ENCODE measurements around the gene PLEKHF1. TPM values are rescaled to one million over a fixed set of nuclear protein-coding genes. Genes with fewer than 3 reads are reported as not detected.

PLEKHF1 gene, protein sequence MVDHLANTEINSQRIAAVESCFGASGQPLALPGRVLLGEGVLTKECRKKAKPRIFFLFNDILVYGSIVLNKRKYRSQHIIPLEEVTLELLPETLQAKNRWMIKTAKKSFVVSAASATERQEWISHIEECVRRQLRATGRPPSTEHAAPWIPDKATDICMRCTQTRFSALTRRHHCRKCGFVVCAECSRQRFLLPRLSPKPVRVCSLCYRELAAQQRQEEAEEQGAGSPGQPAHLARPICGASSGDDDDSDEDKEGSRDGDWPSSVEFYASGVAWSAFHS
- total RNA-seq (10 to 100 TPM in 3 of 9 donors, 1 to 10 TPM in 6; 1.7 to 23.1 (median 6.8) TPM), polyA plus RNA-seq (1 to 10 TPM in 2 of 3 donors, under 1 TPM in 1; 0.62 to 9.5 (median 7.9) TPM)
- long read RNA-seq, donor 1, partial matches to known transcripts: 0 of 1 reads
- long read RNA-seq, donor 1, other reads (novel, unspliced or antisense): 0 of 1 reads
- long read RNA-seq, donor 2: 0 reads
- long read RNA-seq, donor 3: 0 reads
- long read RNA-seq, donor 4, transcript PLEKHF1-201 (2 exons, 2,084 nt): major isoform, 10 of 11 reads
- long read RNA-seq, donor 4, partial matches to known transcripts: 0 of 11 reads
- long read RNA-seq, donor 4, other reads (novel, unspliced or antisense): 1 of 11 reads
- long read RNA-seq, donor 5, transcript PLEKHF1-201 (2 exons, 2,084 nt): major isoform, 24 of 29 reads
- long read RNA-seq, donor 5, partial matches to known transcripts: 1 of 29 reads
- long read RNA-seq, donor 5, other reads (novel, unspliced or antisense): 0 of 29 reads
- long read RNA-seq, donor 6, transcript PLEKHF1-201 (2 exons, 2,084 nt): major isoform, 5 of 5 reads
- long read RNA-seq, donor 6, partial matches to known transcripts: 0 of 5 reads
- long read RNA-seq, donor 6, other reads (novel, unspliced or antisense): 0 of 5 reads
- long read RNA-seq, donor 7: 0 reads
- long read RNA-seq, donor 8, partial matches to known transcripts: 0 of 2 reads
- long read RNA-seq, donor 8, other reads (novel, unspliced or antisense): 0 of 2 reads
- long read RNA-seq, donor 9: 0 reads
- long read RNA-seq, donor 10, partial matches to known transcripts: 0 of 2 reads
- long read RNA-seq, donor 10, other reads (novel, unspliced or antisense): 0 of 2 reads

DNA sequence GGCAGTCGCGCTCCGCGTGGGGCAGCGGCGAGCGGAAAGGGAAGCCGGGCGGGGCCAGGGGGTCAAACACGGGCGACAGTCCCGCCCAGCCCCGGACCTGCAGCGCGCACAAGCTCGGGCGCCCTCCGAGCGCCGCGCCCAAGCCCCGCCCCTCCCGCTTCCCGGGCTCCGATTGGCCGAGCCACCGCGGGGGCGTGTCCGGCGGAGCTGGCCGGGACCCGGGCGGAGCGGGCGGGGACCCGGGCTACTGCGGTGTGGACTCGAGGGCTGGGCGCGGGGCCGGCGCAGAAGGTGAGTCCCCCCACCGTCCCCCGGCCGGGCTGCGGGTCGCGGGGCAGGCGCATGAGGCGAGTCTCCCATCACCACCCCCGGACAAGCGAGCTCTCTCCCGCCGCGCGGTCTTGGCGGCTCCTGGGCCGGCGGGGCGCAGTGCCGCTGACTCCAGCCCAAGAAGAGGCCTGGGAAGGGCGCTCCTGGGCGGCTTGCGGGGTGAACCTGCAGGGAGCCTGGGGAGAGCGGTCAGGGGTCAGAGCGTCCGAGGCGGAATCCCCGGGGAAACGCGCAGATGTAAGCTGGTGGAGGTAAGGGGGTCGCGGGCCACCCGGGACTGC lies at the start of gene PLEKHF1:
Gene PLEKHF1, plus strand, starts transcription at position 247 of the 611 bp plus-strand sequence. CDS start 8,379 bp downstream, outside the sequence.
- H3K27ac ChIP-seq: peak within 1 kb of the TSS; percentile 36 to 91 (median 73)
- intact Hi-C loops (cut with DNase I): no loop called here
- WGBS, 4 donors: 0 to 1% (median 0%) methylated on average over 8 to 75 of the region's 75 CpGs; no CpG with 5 or more reads in 1 of the 4 donors
- H3K36me3 ChIP-seq (replicated peaks in 1 of 2): no peaks in the 10 kb centered on the region
- DNase-seq: peak; percentile 83 to 93 (median 89)
- H3K4me3 ChIP-seq: peak within 1 kb of the TSS; percentile 15 to 79 (median 64)
- H3K4me1 ChIP-seq (replicated peaks in 1 of 2): peaks cover 18 to 39% of the 10 kb centered on the region in 2 donors
- no peaks in the 10 kb centered on the region for H3K9me3 ChIP-seq (replicated peaks in 1 of 3)
- H3K27me3 ChIP-seq: no peaks in the 10 kb centered on the region
- peak in 1 of 2 donors; percentile 55 for TF ChIP-seq POLR2A (IDR thresholded peaks at IDR 0.05)
- TF ChIP-seq, protein P1, sequence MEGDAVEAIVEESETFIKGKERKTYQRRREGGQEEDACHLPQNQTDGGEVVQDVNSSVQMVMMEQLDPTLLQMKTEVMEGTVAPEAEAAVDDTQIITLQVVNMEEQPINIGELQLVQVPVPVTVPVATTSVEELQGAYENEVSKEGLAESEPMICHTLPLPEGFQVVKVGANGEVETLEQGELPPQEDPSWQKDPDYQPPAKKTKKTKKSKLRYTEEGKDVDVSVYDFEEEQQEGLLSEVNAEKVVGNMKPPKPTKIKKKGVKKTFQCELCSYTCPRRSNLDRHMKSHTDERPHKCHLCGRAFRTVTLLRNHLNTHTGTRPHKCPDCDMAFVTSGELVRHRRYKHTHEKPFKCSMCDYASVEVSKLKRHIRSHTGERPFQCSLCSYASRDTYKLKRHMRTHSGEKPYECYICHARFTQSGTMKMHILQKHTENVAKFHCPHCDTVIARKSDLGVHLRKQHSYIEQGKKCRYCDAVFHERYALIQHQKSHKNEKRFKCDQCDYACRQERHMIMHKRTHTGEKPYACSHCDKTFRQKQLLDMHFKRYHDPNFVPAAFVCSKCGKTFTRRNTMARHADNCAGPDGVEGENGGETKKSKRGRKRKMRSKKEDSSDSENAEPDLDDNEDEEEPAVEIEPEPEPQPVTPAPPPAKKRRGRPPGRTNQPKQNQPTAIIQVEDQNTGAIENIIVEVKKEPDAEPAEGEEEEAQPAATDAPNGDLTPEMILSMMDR (IDR thresholded peaks at IDR 0.05): no peak

DNA sequence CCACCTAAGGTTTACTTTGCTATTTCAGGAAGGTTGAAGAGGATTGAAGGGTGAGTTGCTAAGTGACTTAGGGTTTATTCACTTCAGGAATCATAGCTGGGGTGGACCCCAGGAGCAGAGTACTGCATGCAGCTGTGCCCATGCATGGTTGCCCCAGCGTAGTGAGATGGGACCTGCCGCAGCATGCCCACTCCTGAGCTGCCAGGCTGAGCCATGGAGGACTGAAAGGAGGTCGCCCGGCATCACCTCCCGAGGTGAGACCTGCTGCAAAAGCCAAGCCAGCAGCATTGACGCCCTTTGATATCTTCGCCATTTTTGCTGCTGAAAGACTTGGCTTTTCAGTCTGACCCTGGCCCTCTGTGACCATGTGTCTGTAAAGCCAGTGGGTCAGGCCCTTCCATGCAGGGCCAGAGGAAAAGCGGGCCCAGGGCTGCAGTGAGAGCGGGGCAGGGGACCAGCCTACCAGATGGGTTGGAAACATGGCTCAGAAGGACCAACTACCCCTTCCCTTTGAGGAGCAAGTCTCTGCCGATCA lies 49.3 kb upstream of the PLEKHF1 start:
- Histone ChIP-seq H3K4me3 (no peak overlapping the region), H3K9me3 (replicated peaks in 1 of 3) (no peaks in the 10 kb centered on the region), H3K36me3 (replicated peaks in 1 of 2) (peaks cover 0 to 60% of the 10 kb centered on the region in 2 donors), H3K4me1 (replicated peaks in 1 of 2) (no peaks in the 10 kb centered on the region), H3K27ac (no peak overlapping the region), H3K27me3 (no peaks in the 10 kb centered on the region)
- DNase-seq: no peak
- no peak for TF ChIP-seq POLR2A (IDR thresholded peaks at IDR 0.05)
- TF ChIP-seq, protein P1 (IDR thresholded peaks at IDR 0.05): no peak
- 86 to 92% (median 90%) methylated on average over 6 to 10 of the region's 10 CpGs for WGBS, 4 donors
- intact Hi-C loops (cut with DNase I): no loop called here

DNA sequence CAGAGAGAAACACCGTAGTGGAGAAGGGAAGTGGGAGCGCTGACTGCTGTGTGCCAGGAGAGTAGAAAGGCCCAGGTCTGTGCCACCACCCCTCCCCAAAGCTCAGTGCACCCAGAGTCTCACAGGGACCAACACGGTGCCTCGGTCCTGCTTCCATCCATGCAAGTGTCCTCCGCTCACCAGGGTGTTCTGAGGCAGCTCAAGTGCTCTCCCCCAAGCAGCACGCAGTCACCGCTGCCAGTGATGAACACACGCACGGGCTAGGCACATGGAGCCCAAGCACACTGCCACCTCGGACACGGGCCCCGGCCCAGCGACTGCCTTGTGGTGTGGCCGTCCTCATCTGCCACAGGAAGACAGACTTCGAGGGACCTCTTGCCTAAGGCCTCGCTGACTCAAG lies 48.7 kb upstream of the PLEKHF1 start:
- 87 to 93% (median 89%) methylated on average over 10 to 16 of the region's 16 CpGs for WGBS, 4 donors
- no peaks in the 10 kb centered on the region for H3K4me1 ChIP-seq (replicated peaks in 1 of 2)
- no peak overlapping the region for H3K27ac ChIP-seq
- H3K36me3 ChIP-seq (replicated peaks in 1 of 2): peaks cover 0 to 54% of the 10 kb centered on the region in 2 donors
- TF ChIP-seq, protein P1 (IDR thresholded peaks at IDR 0.05): no peak
- no peak for TF ChIP-seq POLR2A (IDR thresholded peaks at IDR 0.05)
- H3K27me3 ChIP-seq: no peaks in the 10 kb centered on the region
- H3K4me3 ChIP-seq: no peak overlapping the region
- no peaks in the 10 kb centered on the region for H3K9me3 ChIP-seq (replicated peaks in 1 of 3)
- intact Hi-C loops (cut with DNase I): no loop called here
- DNase-seq: no peak
